Neutrophil (primary cell): ENCODE results near the gene RBMS1.

Experiments
- H3K27ac ChIP-seq: fragments of 200-600 bp; sonication (generic); 2 replicates; pipeline ENCODE4 v1.5.1; 2016; ENCODE audit warnings: mild to moderate bottlenecking, moderate library complexity
- H3K27me3 ChIP-seq: fragments of 200-600 bp; sonication (generic); 2 replicates; pipeline ENCODE4 v1.6.0; 2016; ENCODE audit warnings: mild to moderate bottlenecking
- H3K36me3 ChIP-seq: fragments of 200-600 bp; sonication (generic); 2 replicates; pipeline ENCODE4 v1.5.1; 2017
- H3K4me1 ChIP-seq, 2 experiments: fragments of 200-600 bp in 1 of 2; sonication (generic) in 1 of 2; 1 replicate in 1 of 2; 2 replicates in 1 of 2; pipeline versions ENCODE4 v1.5.1 to v1.6.1; 2013 to 2016; ENCODE audit warnings: low read depth in 1 of 2, low read length in 1 of 2, mild to moderate bottlenecking in 1 of 2, moderate library complexity in 1 of 2; ENCODE audit not compliant: control insufficient read depth in 1 of 2, insufficient read depth in 1 of 2
- H3K4me3 ChIP-seq, 2 experiments: fragments of 200-600 bp in 1 of 2; sonication (generic) in 1 of 2; 1 replicate in 1 of 2; 2 replicates in 1 of 2; pipeline ENCODE4 v1.5.1; 2013 to 2016; ENCODE audit warnings: low read depth in 1 of 2, low read length in 1 of 2, mild to moderate bottlenecking in 1 of 2, moderate library complexity in 1 of 2
- H3K9me3 ChIP-seq: fragments of 200-600 bp; sonication (generic); 2 replicates; pipeline ENCODE4 v1.5.1; 2016
- TF ChIP-seq, protein P1 (sequence below): fragments of 200-600 bp; sonication (generic); IDR thresholded peaks from 2 replicates; pipeline ENCODE4 v1.5.1; 2016; ENCODE audit warnings: antibody characterized with exemption

The RBMS1 gene

DNA sequence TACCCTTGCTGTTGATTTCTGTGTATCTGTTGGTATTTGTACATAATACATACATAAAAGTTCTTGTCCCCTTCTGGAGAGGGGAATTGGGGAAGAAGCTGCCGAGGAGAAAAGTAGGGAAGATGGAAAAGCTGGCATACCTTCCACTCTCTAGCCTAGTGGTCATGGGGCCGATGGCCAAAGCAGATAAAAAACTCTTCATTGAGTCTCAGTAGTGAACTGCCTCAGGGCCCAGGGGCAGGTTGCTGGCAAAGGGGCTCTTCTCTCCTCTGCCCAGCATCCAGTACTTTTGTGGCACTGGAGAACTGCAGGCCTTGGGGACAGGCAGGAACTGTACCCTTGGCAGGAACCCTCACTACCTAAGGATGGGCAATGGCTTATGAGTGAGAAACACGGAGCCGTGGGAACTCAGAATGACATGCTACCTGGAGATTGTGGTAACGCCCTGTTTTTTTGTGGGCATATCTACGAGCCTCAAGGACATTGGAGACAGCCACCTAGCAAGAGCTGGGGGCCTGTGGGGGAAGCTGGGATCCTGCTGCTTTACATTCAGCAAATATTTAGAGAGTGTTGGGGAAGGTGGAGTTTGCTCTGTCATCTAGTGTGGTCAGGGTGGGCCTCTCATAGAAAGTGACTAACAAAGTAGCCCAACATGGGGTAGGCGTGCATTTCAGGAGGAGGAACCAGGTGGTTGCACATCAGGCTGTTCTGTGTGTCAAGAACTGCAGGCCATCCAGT, 270.9 kb downstream of the RBMS1 start:
- H3K36me3 ChIP-seq: no peaks in the 10 kb centered on the region
- H3K9me3 ChIP-seq: no peaks in the 10 kb centered on the region
- H3K4me1 ChIP-seq: no peaks in the 10 kb centered on the region
- H3K27me3 ChIP-seq: no peaks in the 10 kb centered on the region
- H3K4me3 ChIP-seq: no peak overlapping the region
- TF ChIP-seq, protein P1, sequence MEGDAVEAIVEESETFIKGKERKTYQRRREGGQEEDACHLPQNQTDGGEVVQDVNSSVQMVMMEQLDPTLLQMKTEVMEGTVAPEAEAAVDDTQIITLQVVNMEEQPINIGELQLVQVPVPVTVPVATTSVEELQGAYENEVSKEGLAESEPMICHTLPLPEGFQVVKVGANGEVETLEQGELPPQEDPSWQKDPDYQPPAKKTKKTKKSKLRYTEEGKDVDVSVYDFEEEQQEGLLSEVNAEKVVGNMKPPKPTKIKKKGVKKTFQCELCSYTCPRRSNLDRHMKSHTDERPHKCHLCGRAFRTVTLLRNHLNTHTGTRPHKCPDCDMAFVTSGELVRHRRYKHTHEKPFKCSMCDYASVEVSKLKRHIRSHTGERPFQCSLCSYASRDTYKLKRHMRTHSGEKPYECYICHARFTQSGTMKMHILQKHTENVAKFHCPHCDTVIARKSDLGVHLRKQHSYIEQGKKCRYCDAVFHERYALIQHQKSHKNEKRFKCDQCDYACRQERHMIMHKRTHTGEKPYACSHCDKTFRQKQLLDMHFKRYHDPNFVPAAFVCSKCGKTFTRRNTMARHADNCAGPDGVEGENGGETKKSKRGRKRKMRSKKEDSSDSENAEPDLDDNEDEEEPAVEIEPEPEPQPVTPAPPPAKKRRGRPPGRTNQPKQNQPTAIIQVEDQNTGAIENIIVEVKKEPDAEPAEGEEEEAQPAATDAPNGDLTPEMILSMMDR: no peak
- no peak overlapping the region for H3K27ac ChIP-seq
